IMR-90 (cell line): ENCODE data around the gene VWA8. TPM values are rescaled to one million over a fixed set of nuclear protein-coding genes. Genes with fewer than 3 reads are reported as not detected.

Source experiments
- ATAC-seq: fragments of 200-7000 bp; cut with Tn5 transposase; 2 replicates; pipeline ENCODE4 v1.9.1; 2020; ENCODE audit warnings: low read depth, mild to moderate bottlenecking, moderate library complexity
- BruUV-seq: library from RNA; stranded (reverse); fragments of 400-500 nt; replicated peaks from 2 replicates; lab custom pipeline; 2021; lab: Mats Ljungman, UMichigan
- CTCF ChIA-PET: fragments of 300-600 bp; formaldehyde crosslinking; extraction: SDS; loops from one replicate; lab custom pipeline; 2021; ENCODE audit warnings: antibody characterized with exemption; lab: Yijun Ruan, JAX
- POLR2A ChIA-PET: fragments of 300-600 bp; sonication (Branson Sonifier 250); formaldehyde crosslinking; loops from one replicate; lab custom pipeline; 2022; ENCODE audit warnings: antibody characterized with exemption; ENCODE audit not compliant: unreplicated experiment; lab: Charles Lee
- DNase-seq: peaks from one replicate; pipeline ENCODE4 v3.0.0; 2013
- H2AFZ ChIP-seq: replicated peaks from 2 replicates; pipeline ENCODE3; 2013; ENCODE audit warnings: low read length, mild to moderate bottlenecking; ENCODE audit not compliant: poor library complexity
- H2AK5ac ChIP-seq: 2 replicates; pipeline ENCODE4 v1.6.1; 2013; ENCODE audit warnings: low read depth, low read length, inconsistent platforms
- H2AK9ac ChIP-seq: replicated peaks from 2 replicates; pipeline ENCODE3; 2013; ENCODE audit warnings: mild to moderate bottlenecking, low read depth, low read length, moderate library complexity; ENCODE audit not compliant: poor library complexity
- H2BK120ac ChIP-seq: 2 replicates; pipeline ENCODE4 v1.6.1; 2013; ENCODE audit warnings: low read depth, low read length, inconsistent platforms
- H2BK15ac ChIP-seq: 3 replicates; pipeline ENCODE4 v1.6.1; 2013; ENCODE audit warnings: low read depth, low read length, inconsistent platforms
- H2BK20ac ChIP-seq: 2 replicates; pipeline ENCODE4 v1.6.1; 2013; ENCODE audit warnings: low read depth, mild to moderate bottlenecking, inconsistent platforms, low read length, moderate library complexity
- H2BK5ac ChIP-seq: 2 replicates; pipeline ENCODE4 v1.6.1; 2013; ENCODE audit warnings: mild to moderate bottlenecking, low read depth, low read length, inconsistent platforms; ENCODE audit not compliant: poor library complexity, severe bottlenecking
- H3K14ac ChIP-seq: replicated peaks from 2 replicates; pipeline ENCODE4 v1.6.1; 2013; ENCODE audit warnings: low read depth, low read length, inconsistent platforms
- H3K18ac ChIP-seq: 2 replicates; pipeline ENCODE4 v1.6.1; 2013; ENCODE audit warnings: low read depth, low read length, control low read depth
- H3K23ac ChIP-seq: 2 replicates; pipeline ENCODE4 v1.6.1; 2013; ENCODE audit warnings: low read depth, low read length, inconsistent platforms
- H3K27ac ChIP-seq: 2 replicates; pipeline ENCODE4 v1.5.1; 2013; ENCODE audit warnings: mild to moderate bottlenecking, control low read depth, low read length; ENCODE audit not compliant: insufficient read depth
- H3K27me3 ChIP-seq: 2 replicates; pipeline ENCODE4 v1.6.1; 2013; ENCODE audit warnings: low read length; ENCODE audit not compliant: control insufficient read depth, insufficient read depth
- H3K36me3 ChIP-seq: 2 replicates; pipeline ENCODE4 v1.6.1; 2013; ENCODE audit warnings: low read length, mixed read lengths; ENCODE audit not compliant: control insufficient read depth, insufficient read depth
- H3K4ac ChIP-seq: 2 replicates; pipeline ENCODE4 v1.6.1; 2013; ENCODE audit warnings: low read depth, low read length, inconsistent platforms
- H3K4me1 ChIP-seq: 2 replicates; pipeline ENCODE4 v1.6.1; 2013; ENCODE audit warnings: low read length, mixed read lengths; ENCODE audit not compliant: control insufficient read depth, insufficient read depth
- H3K4me2 ChIP-seq: 2 replicates; pipeline ENCODE4 v1.6.1; 2013; ENCODE audit warnings: low read depth, mild to moderate bottlenecking, control low read depth, low read length, moderate library complexity
- H3K4me3 ChIP-seq: 2 replicates; pipeline ENCODE4 v1.5.1; 2013; ENCODE audit warnings: low read depth, mild to moderate bottlenecking, control low read depth, low read length, moderate library complexity; ENCODE audit not compliant: insufficient read depth
- H3K56ac ChIP-seq: 2 replicates; pipeline ENCODE4 v1.6.1; 2013; ENCODE audit warnings: low read length, inconsistent platforms; ENCODE audit not compliant: insufficient read depth; ENCODE audit errors: extremely low read depth
- H3K79me1 ChIP-seq, 2 experiments: 2 replicates each; pipeline ENCODE4 v1.6.1; 2013; ENCODE audit warnings: low read length in 2 of 2, inconsistent platforms in 1 of 2, low read depth in 1 of 2
- H3K9ac ChIP-seq: 2 replicates; pipeline ENCODE4 v1.6.1; 2013; ENCODE audit warnings: low read depth, low read length, control low read depth
- H3K9me1 ChIP-seq: 2 replicates; pipeline ENCODE4 v1.6.1; 2013; ENCODE audit warnings: low read length, inconsistent platforms; ENCODE audit not compliant: insufficient read depth
- H3K9me3 ChIP-seq: 2 replicates; pipeline ENCODE4 v1.6.1; 2013; ENCODE audit warnings: low read length; ENCODE audit not compliant: control insufficient read depth, insufficient read depth
- H4K20me1 ChIP-seq: 2 replicates; pipeline ENCODE4 v1.6.1; 2013; ENCODE audit warnings: low read length, inconsistent platforms; ENCODE audit not compliant: insufficient read depth
- H4K5ac ChIP-seq: 2 replicates; pipeline ENCODE4 v1.6.1; 2013; ENCODE audit warnings: mild to moderate bottlenecking, low read depth, low read length, control low read depth
- H4K8ac ChIP-seq, 2 experiments: 2 replicates each; pipeline ENCODE4 v1.6.1; 2013; ENCODE audit warnings: low read depth in 2 of 2, low read length in 2 of 2, control low read depth in 1 of 2, inconsistent platforms in 1 of 2
- H4K91ac ChIP-seq: 2 replicates; pipeline ENCODE4 v1.6.1; 2013; ENCODE audit warnings: low read depth, low read length, inconsistent platforms; ENCODE audit not compliant: insufficient read depth
- CHD1 ChIP-seq: IDR thresholded peaks from 2 replicates; pipeline ENCODE4 v1.6.1; 2012; ENCODE audit warnings: low read depth, low read length, improper control_type of control experiment
- MAFK ChIP-seq: IDR thresholded peaks from 2 replicates; pipeline ENCODE4 v1.6.1; 2012; ENCODE audit warnings: low read depth, low read length, improper control_type of control experiment
- MXI1 ChIP-seq: IDR thresholded peaks from 2 replicates; pipeline ENCODE4 v1.6.1; 2012; ENCODE audit warnings: low read depth, mild to moderate bottlenecking, low read length, moderate library complexity, borderline replicate concordance
- RAD21 ChIP-seq: IDR thresholded peaks from 2 replicates; pipeline ENCODE4 v1.6.1; 2012; ENCODE audit warnings: low read length, improper control_type of control experiment
- USF2 ChIP-seq: fragments of 150-350 bp; IDR thresholded peaks from 2 replicates; pipeline ENCODE4 v1.6.1; 2017; ENCODE audit warnings: mild to moderate bottlenecking, antibody characterized with exemption, low read length, low read depth
- WGBS, 2 experiments: methylation state at CpG; one replicate each; pipeline versions ENCODE4 v1.1.5 to v1.1.7; 2013; ENCODE audit warnings: missing lambda C conversion rate in 2 of 2; ENCODE audit not compliant: insufficient read length in 1 of 2; ENCODE audit errors: extremely low coverage in 2 of 2; 5-methylcytosine and 5-hydroxymethylcytosine counted together
- dilution Hi-C: fragments of 300-500 bp; cut with HindIII; formaldehyde crosslinking; loops from one replicate; pipeline ENCODE4 v1.14.3; 2018; ENCODE audit warnings: low sequenced_read_pairs; ENCODE audit not compliant: unreplicated experiment
- in situ Hi-C: fragments of 300-500 bp; cut with MboI; formaldehyde crosslinking; loops from 3 replicates; pipeline ENCODE4 v1.14.3; 2019; ENCODE audit warnings: low sequenced_read_pairs, inconsistent platforms, mixed read lengths
- intact Hi-C: fragments of 100-400 bp; cut with micrococcal nuclease; formaldehyde crosslinking; loops from 2 replicates; pipeline ENCODE4 v1.10.0; 2022
- polyA plus RNA-seq, 3 experiments: library from polyadenylated mRNA; depleted of rRNA; stranded (reverse); fragments of >200 nt; gene quantifications; 2 replicates each; pipeline ENCODE4 v1.2.3, GENCODE V29; 2012; ENCODE audit warnings: low replicate concordance in 1 of 3
- total RNA-seq: library from RNA; depleted of rRNA; stranded (reverse); fragments of >200 nt; gene quantifications from 2 replicates; pipeline ENCODE4 v1.2.3, GENCODE V29; 2012

The VWA8 gene
- total and polyA plus RNA-seq, 2 of the 4 experiments (the other 2 are of a cell fraction), result 5.9 to 18.3 TPM

DNA sequence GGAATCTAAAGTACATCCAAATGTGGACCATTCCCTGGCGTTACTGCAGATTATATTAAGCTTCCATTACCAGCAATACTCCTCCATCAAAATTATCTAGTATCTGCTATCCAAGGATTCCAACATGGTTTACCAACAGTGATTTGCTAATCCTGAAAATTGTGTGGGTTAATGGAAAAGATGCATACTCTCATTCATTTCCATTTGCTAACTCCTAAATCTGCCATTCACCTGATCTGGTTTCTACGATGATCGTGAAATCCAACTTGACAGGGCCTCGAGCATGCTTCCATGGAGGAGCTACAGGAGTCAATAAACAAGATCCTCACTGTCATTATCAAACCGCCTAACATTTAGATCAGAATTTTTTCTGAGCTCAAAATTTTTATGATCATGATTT is 382.5 kb downstream of the VWA8 start:
- Histone ChIP-seq H2BK15ac (no peak overlapping the region), H2BK5ac (no peak overlapping the region), H3K23ac (no peak overlapping the region), H2AK5ac (no peak overlapping the region), H3K56ac (no peak overlapping the region), H3K9me3 (no peaks in the 10 kb centered on the region), H2AK9ac (no peak overlapping the region), H3K4ac (no peak overlapping the region), H4K91ac (no peak overlapping the region), H4K8ac (no peak overlapping the region), H4K20me1 (no peaks in the 10 kb centered on the region), H3K4me1 (no peaks in the 10 kb centered on the region), H3K79me1 (no peaks in the 10 kb centered on the region), H3K18ac (no peak overlapping the region), H2AFZ (no peak overlapping the region), H3K27ac (no peak overlapping the region), H4K5ac (no peak overlapping the region), H3K27me3 (no peaks in the 10 kb centered on the region), H3K36me3 (no peaks in the 10 kb centered on the region; the same call in 1 of the 2 replicates), H2BK120ac (no peak overlapping the region), H3K9me1 (no peaks in the 10 kb centered on the region), H3K9ac (no peak overlapping the region), H2BK20ac (no peak overlapping the region), H3K14ac (no peak overlapping the region), H3K4me3 (no peak overlapping the region), H3K4me2 (no peak overlapping the region)
- intact Hi-C loops, result no loop called here
- ATAC-seq (no peak), DNase-seq (no peak)
- in situ Hi-C loops, result no loop called here
- TF ChIP-seq RAD21 (no peak), CHD1 (no peak), USF2 (no peak), MXI1 (no peak), MAFK (no peak)
- POLR2A ChIA-PET, result no interaction called here
- CTCF ChIA-PET, result interaction anchor here (1.1 kb wide), 1 partner anchor 10 kb away, joined by 3 read pairs; no protein-coding TSS in a partner anchor
- WGBS, 2 experiments, result 95% methylated on average over 3 of the region's 5 CpGs; no CpG with 5 or more reads in 1 of the 2 experiments
- dilution Hi-C loops, result no loop called here
- no TSS peak for BruUV-seq
